H1 (cell line): Measurements from ENCODE around the gene CELSR1. TPM values are rescaled to one million over a fixed set of nuclear protein-coding genes. Genes with fewer than 3 reads are reported as not detected.

Experiments
- CHD1 ChIP-seq: IDR thresholded peaks from 2 replicates; pipeline ENCODE4 v1.6.1; 2012; ENCODE audit warnings: low read depth, low read length, improper control_type of control experiment
- SIN3A ChIP-seq, 2 experiments: IDR thresholded peaks in 1 of 2; conservative IDR thresholded peaks in 1 of 2; 2 replicates each; pipeline ENCODE4 v1.6.1; 2011 to 2012; ENCODE audit warnings: low read length in 2 of 2, improper control_type of control experiment in 1 of 2, low read depth in 1 of 2, mild to moderate bottlenecking in 1 of 2
- SP1 ChIP-seq: IDR thresholded peaks from 2 replicates; pipeline ENCODE4 v1.6.1; 2011; ENCODE audit warnings: low read depth, low read length
- ZNF274 ChIP-seq: IDR thresholded peaks from 2 replicates; pipeline ENCODE4 v1.7.0; 2012; ENCODE audit warnings: low read length, borderline replicate concordance; ENCODE audit errors: extremely low read depth
- polyA plus RNA-seq, 7 experiments: library from polyadenylated mRNA; depleted of rRNA in 3 of 7; stranded (reverse) in 5 of 7; unstranded in 2 of 7; fragments of >200 nt in 5 of 7; fragments of 200-250 nt in 2 of 7; gene quantifications; 1 replicate in 5 of 7; 2 replicates in 1 of 7; 4 replicates in 1 of 7; pipeline versions ENCODE4 v1.2.1 to v1.2.3, GENCODE V29; 2011 to 2013; ENCODE audit warnings: missing spikeins in 2 of 7, mixed read lengths in 2 of 7
- total RNA-seq: library from RNA; stranded (reverse); fragmentation: NEBNext Ultra II Directional; extraction: Animal tissue kit (Norgen Biotek cat#: 25700); gene quantifications from 2 replicates; pipeline ENCODE4 v1.2.1, GENCODE V29; 2021

Gene CELSR1
- total and polyA plus RNA-seq, 2 of the 8 experiments (the other 6 are each of a cell fraction or from before 2014, with no cell fraction given), result 9.0 to 12.4 TPM

GRCh38 chr22:46561435-46561905, 24.1 kb upstream of the CELSR1 start (continued):
- TF ChIP-seq SP1, result peak; percentile 66; the same call in 1 of the 2 replicates
- no peak for TF ChIP-seq SIN3A (conservative IDR thresholded peaks at IDR 0.05 in 1 of 2, IDR thresholded peaks at IDR 0.05 in 1 of 2; ENCODE audit: low read depth in 1 of 2, low read length in 2 of 2)
- no peak for TF ChIP-seq CHD1
- no peak for TF ChIP-seq ZNF274
